Dendritic cell treated with granulocyte-macrophage colony-stimulating factor and Interleukin-4, amounts not matched to agents 40 ng/mL and 50 ng/mL, for 4 days (primary cell): ENCODE data around the gene TAF13.
"Not testable (repeated sequence)": the region's sequence is repeated elsewhere in the genome, so short reads cannot be mapped to it uniquely, and the experiment has no call there.

ENCODE experiments used
- H3K27ac Mint-ChIP-seq: one replicate; pipeline ENCODE4 v1.8.0; 2022; ENCODE audit warnings: mild to moderate bottlenecking, mixed read lengths
- H3K27me3 Mint-ChIP-seq: one replicate; pipeline ENCODE4 v1.8.0; 2022; ENCODE audit warnings: mild to moderate bottlenecking, mixed read lengths
- H3K36me3 Mint-ChIP-seq: one replicate; pipeline ENCODE4 v1.8.0; 2022; ENCODE audit warnings: low read depth, mixed read lengths
- H3K4me1 Mint-ChIP-seq: one replicate; pipeline ENCODE4 v1.8.0; 2022; ENCODE audit warnings: low read depth, mixed read lengths
- H3K4me3 Mint-ChIP-seq: one replicate; pipeline ENCODE4 v1.8.0; 2022; ENCODE audit warnings: mild to moderate bottlenecking, moderate library complexity, mixed read lengths
- H3K9me3 Mint-ChIP-seq: one replicate; pipeline ENCODE4 v1.8.0; 2022; ENCODE audit warnings: mixed read lengths
- intact Hi-C: fragments of 100-400 bp; cut with micrococcal nuclease; formaldehyde crosslinking; loops from one replicate; pipeline ENCODE4 v1.15.0; 2022

Gene TAF13

GRCh38 chr1:109050228-109050995 is 25.4 kb downstream of the TAF13 start:
- intact Hi-C loops, result no loop called here
- Mint-ChIP-seq H3K36me3 (no peaks in the 10 kb centered on the region), H3K4me1 (no peaks in the 10 kb centered on the region), H3K4me3 (no peak overlapping the region), H3K27ac (no peak overlapping the region), H3K9me3 (no peaks in the 10 kb centered on the region), H3K27me3 (peaks cover 21% of the 10 kb centered on the region)

DNA sequence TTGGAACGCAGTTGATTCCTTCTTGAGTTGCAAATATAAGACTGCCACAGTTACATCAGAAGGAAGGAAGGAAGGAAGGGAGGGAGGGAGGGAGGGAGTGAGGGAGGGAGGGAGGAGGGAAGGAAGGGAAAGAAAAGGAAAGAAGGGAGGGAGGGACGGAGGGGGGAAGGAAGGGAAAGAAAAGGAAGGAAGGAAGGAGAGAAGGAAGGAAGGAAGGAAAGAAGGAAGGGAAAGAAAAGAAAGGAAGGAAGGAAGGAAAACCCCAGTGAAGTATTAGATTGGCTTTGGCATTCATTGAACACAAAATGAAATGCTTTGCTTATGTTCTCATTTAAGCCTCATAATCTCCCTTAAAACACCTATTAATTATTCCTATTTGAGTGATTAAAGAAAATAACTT is 27.5 kb downstream of the TAF13 start:
- Mint-ChIP-seq H3K9me3 (no peaks in the 10 kb centered on the region), H3K4me1 (no peaks in the 10 kb centered on the region), H3K27me3 (peaks cover 24% of the 10 kb centered on the region), H3K36me3 (no peaks in the 10 kb centered on the region), H3K27ac (no peak overlapping the region), H3K4me3 (no peak overlapping the region)
- intact Hi-C loops, result no loop called here

- H3K36me3 Mint-ChIP-seq, result no peaks in the 10 kb centered on the region
Measured at GRCh38 chr1:109047339-109047738, 28.5 kb downstream of the TAF13 start.

GRCh38 chr1:109046671-109047070 is 29.1 kb downstream of the TAF13 start:
- peaks cover 22% of the 10 kb centered on the region for H3K27me3 Mint-ChIP-seq
- H3K4me3 Mint-ChIP-seq, result no peak overlapping the region
- H3K36me3 Mint-ChIP-seq, result peaks cover 3% of the 10 kb centered on the region
- intact Hi-C loops, result no loop called here
- H3K4me1 Mint-ChIP-seq, result peaks cover 5% of the 10 kb centered on the region
- no peak overlapping the region for H3K27ac Mint-ChIP-seq
- no peaks in the 10 kb centered on the region for H3K9me3 Mint-ChIP-seq

More at GRCh38 chr1:109047339-109047738, 28.5 kb downstream of the TAF13 start:
- Mint-ChIP-seq H3K9me3 (no peaks in the 10 kb centered on the region), H3K27ac (no peak overlapping the region), H3K4me1 (peaks cover 4% of the 10 kb centered on the region), H3K4me3 (no peak overlapping the region), H3K27me3 (peaks cover 22% of the 10 kb centered on the region)
- intact Hi-C loops, result no loop called here

DNA sequence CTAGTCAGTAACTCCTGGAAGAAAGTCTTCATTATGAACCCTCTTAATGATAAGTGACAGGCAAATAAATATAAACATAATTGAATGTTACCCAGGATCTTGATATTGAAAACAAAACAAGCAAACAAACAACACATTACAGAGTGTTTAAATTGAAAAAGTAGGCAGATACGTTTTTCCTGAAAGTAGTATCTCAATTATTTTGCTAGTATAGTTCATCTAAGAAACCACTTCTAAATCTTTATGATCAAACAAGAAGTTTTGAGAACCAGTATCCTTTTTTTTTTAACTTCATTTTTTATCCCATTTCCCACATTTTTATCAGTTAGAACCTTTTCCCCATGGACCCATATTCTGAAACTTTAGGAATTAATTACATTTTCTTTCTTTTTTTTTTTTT is 30.2 kb downstream of the TAF13 start:
- no peak overlapping the region for H3K27ac Mint-ChIP-seq
- intact Hi-C loops, result no loop called here
- H3K4me3 Mint-ChIP-seq, result no peak overlapping the region
- H3K4me1 Mint-ChIP-seq, result peaks cover 5% of the 10 kb centered on the region
- peaks cover 13% of the 10 kb centered on the region for H3K36me3 Mint-ChIP-seq
- peaks cover 15% of the 10 kb centered on the region for H3K27me3 Mint-ChIP-seq
- no peaks in the 10 kb centered on the region for H3K9me3 Mint-ChIP-seq

DNA sequence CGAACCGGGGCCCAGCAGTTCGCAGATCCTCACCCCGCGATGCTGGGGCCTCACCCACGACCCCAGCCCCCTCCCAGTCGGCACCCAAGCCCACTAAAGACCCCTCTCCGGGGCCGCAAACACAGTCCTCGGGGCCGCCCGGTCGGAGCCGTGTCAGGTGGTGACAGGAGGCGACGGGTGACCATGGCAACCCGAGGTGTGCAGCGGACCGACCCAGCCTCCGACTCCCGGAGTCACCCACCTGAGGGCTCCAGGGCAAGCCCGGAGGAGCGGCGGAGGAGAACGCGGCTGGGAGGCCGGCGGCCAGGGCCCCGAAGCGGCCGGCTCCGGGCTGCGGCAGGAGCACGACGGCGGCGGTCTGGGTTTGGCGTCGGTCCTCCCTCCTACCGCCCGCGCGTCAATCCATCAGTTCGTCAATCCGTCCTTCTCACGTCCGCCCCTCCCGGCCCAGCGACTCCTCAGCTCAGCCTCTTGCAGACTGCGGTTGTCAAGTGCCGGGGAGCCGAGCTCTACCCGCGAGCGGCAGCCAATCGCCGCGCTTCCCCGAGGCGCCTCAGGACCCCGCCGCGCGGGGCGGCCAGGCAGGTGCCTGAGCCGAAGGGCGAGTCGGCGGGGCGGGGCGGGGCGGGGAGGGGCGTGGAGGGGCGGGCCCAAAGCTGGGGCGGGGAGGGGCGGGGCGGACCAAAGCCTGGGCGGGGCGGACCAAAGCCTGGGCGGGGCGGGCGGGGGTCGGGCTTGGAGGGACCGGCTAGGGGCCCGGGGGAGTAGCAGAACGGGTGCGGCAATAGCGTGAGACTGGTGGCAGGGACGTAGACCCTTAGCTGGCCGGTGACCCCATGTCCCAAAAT is 34.0 kb downstream of the TAF13 start, which contains the start of gene WDR47:
TSS of gene WDR47 (minus strand) at position 482 of the 848 bp plus-strand sequence. CDS start 18,590 bp downstream, outside the sequence.
- H3K27ac Mint-ChIP-seq, result peak within 1 kb of the TSS; percentile 93
- peak within 1 kb of the TSS; percentile 98 for H3K4me3 Mint-ChIP-seq
- no peaks in the 10 kb centered on the region for H3K9me3 Mint-ChIP-seq
- H3K36me3 Mint-ChIP-seq, result peaks cover 13% of the 10 kb centered on the region
- H3K27me3 Mint-ChIP-seq, result peaks cover 8% of the 10 kb centered on the region
- intact Hi-C loops, result loop anchor here (2.0 to 5.0 kb wide), 2 partner anchors 35 to 49 kb away; partner anchors contain the start of genes TAF13 and TMEM167B
- peaks cover 5% of the 10 kb centered on the region for H3K4me1 Mint-ChIP-seq

GRCh38 chr1:109040989-109041620 is 34.7 kb downstream of the TAF13 start:
- Mint-ChIP-seq H3K4me1 (peaks cover 8% of the 10 kb centered on the region), H3K27ac (peak overlapping the region; percentile 93), H3K27me3 (peaks cover 4% of the 10 kb centered on the region), H3K4me3 (peak overlapping the region; percentile 98), H3K9me3 (no peaks in the 10 kb centered on the region), H3K36me3 (peaks cover 13% of the 10 kb centered on the region)
- intact Hi-C loops, result loop anchor here (5.0 kb wide), 1 partner anchor 36 kb away; the partner anchor contains the start of gene TAF13

DNA sequence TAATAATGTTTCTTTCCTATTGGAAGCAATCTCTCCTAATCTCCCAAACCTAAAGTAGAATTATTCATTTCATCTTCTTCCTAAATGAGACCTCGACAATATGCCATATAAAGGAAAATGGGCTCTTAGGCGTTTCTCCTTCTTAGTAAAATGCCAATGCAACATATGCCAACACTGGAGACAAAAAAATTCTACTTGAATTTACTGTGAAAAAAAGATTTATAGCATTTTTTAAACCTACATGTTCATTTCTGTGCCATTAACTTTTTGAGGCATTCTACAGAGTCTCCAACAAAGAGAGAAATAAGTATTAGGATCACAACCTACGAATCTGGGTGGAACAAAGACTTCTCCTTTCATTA is 35.2 kb downstream of the TAF13 start:
- Mint-ChIP-seq H3K27me3 (peaks cover 3% of the 10 kb centered on the region), H3K4me3 (peak overlapping the region; percentile 98), H3K36me3 (peaks cover 13% of the 10 kb centered on the region), H3K4me1 (peaks cover 11% of the 10 kb centered on the region), H3K27ac (peak overlapping the region; percentile 93), H3K9me3 (no peaks in the 10 kb centered on the region)
- intact Hi-C loops, result loop anchor here (5.0 kb wide), 1 partner anchor 37 kb away; the partner anchor contains the start of gene TAF13

- Mint-ChIP-seq H3K36me3 (peaks cover 4% of the 10 kb centered on the region), H3K27me3 (no peaks in the 10 kb centered on the region), H3K9me3 (no peaks in the 10 kb centered on the region), H3K4me3 (no peak overlapping the region), H3K4me1 (peaks cover 5% of the 10 kb centered on the region), H3K27ac (no peak overlapping the region)
- intact Hi-C loops, result loop anchor here (10.0 kb wide), 1 partner anchor 90 kb away; no protein-coding TSS in a partner anchor
Measured at GRCh38 chr1:109034382-109034781, 41.4 kb downstream of the TAF13 start.

DNA sequence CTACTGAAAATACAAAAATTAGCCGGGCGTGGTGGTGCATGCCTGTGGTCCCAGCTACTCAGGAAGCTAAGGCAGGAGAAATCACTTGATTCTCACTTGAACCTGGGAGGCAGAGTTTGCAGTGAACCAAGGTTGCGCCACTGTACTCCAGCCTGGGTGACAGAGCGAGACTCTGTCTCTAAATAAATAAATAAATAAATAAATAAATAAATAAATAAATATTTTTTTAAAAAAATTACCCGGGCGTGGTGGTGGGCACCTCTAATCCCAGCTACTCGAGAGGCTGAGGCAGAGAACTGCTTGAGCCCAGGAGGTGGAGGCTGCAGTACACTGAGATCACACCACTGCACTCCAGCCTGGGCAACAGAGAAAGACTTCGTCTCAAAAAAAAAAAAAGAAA is 46.3 kb downstream of the TAF13 start:
- intact Hi-C loops, result loop anchor here (5.0 kb wide), 1 partner anchor 83 kb away; the partner anchor contains the start of gene ELAPOR1
- not testable (repeated sequence) for H3K27me3 Mint-ChIP-seq, H3K9me3 Mint-ChIP-seq, H3K27ac Mint-ChIP-seq, H3K4me1 Mint-ChIP-seq, H3K4me3 Mint-ChIP-seq, H3K36me3 Mint-ChIP-seq

- intact Hi-C loops, result loop anchor here (5.0 kb wide), 1 partner anchor 84 kb away; the partner anchor contains the start of gene ELAPOR1
- Mint-ChIP-seq H3K4me3 (no peak overlapping the region), H3K36me3 (no peaks in the 10 kb centered on the region), H3K27ac (no peak overlapping the region), H3K9me3 (no peaks in the 10 kb centered on the region), H3K27me3 (no peaks in the 10 kb centered on the region), H3K4me1 (no peaks in the 10 kb centered on the region)
Measured at GRCh38 chr1:109027841-109028240, 48.0 kb downstream of the TAF13 start.

DNA sequence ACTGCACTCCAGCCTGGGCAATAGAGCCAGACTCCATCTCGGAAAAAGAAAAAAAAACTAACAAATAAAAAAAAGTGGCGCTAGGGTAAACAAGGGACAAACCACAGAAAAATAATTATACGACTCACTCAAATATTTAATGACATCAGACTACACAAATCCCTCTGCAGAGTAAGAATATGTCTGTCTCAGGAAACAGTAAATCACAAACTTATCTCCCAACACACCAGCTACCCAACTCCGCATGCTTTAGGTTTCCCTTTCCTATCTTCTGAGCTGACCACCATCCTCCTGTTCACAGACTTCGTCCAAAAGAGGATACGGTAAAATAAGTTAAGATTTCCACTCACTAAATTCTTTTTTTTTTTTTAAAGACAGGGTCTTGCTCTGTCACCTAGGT is 50.1 kb downstream of the TAF13 start:
- no peak overlapping the region for H3K27ac Mint-ChIP-seq
- H3K4me3 Mint-ChIP-seq, result no peak overlapping the region
- H3K4me1 Mint-ChIP-seq, result no peaks in the 10 kb centered on the region
- H3K9me3 Mint-ChIP-seq, result no peaks in the 10 kb centered on the region
- H3K36me3 Mint-ChIP-seq, result peaks cover 18% of the 10 kb centered on the region
- no peaks in the 10 kb centered on the region for H3K27me3 Mint-ChIP-seq
- intact Hi-C loops, result loop anchor here (5.0 kb wide), 1 partner anchor 87 kb away; the partner anchor contains the start of gene ELAPOR1

DNA sequence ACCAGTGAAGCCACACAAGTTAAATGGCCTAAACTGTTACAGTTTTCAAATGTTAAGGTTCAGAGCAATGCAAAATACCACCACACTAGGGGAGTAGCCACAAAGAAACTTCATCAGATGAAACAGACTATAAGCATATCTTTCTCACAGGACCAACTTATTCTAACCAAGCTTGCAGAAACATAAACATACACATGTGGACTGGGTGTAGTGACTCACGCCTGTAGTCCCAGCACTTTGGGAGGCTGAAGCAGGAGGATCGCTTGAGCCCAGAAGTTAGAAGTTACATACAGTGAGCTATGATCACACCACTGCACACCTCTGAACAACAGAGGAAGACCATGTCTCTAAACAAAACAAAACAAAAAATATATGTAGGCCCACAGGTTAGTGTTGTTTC is 51.2 kb downstream of the TAF13 start:
- intact Hi-C loops, result loop anchor here (5.0 kb wide), 1 partner anchor 88 kb away; the partner anchor contains the start of gene ELAPOR1
- Mint-ChIP-seq H3K4me1 (no peaks in the 10 kb centered on the region), H3K27ac (no peak overlapping the region), H3K36me3 (peaks cover 19% of the 10 kb centered on the region), H3K27me3 (no peaks in the 10 kb centered on the region), H3K9me3 (no peaks in the 10 kb centered on the region), H3K4me3 (no peak overlapping the region)
